Left lung (tissue), 10 donors: Measurements from ENCODE around the gene SUPT4H1. TPM values are rescaled to one million over a fixed set of nuclear protein-coding genes. Genes with fewer than 3 reads are reported as not detected.

Experiments used
- ATAC-seq: fragments of 200-7000 bp; cut with Tn5 transposase; one replicate; pipeline ENCODE4 v1.9.1; 2020; ENCODE audit warnings: moderate library complexity
- DNase-seq, 4 donors: peaks; one replicate each; pipeline ENCODE4 v3.0.0-alpha.2; 2013 to 2020
- H3K27ac ChIP-seq, 2 donors: fragments of 200-600 bp; sonication (generic) in 1 of 2; one replicate each; pipeline versions ENCODE4 v1.5.0 to v1.8.0; 2020 to 2021
- H3K27me3 ChIP-seq, 2 donors: fragments of 200-600 bp; sonication (generic) in 1 of 2; one replicate each; pipeline versions ENCODE4 v1.5.0 to v1.8.0; 2020 to 2021
- H3K36me3 ChIP-seq, 2 donors: fragments of 200-600 bp; sonication (generic) in 1 of 2; one replicate each; pipeline versions ENCODE4 v1.5.0 to v1.8.0; 2020 to 2021
- H3K4me1 ChIP-seq, 2 donors: fragments of 200-600 bp; one replicate each; pipeline ENCODE4 v1.8.0; 2021
- H3K4me3 ChIP-seq, 2 donors: fragments of 200-600 bp; sonication (generic) in 1 of 2; one replicate each; pipeline versions ENCODE4 v1.5.0 to v1.8.0; 2020 to 2021; ENCODE audit warnings: mild to moderate bottlenecking in 1 of 2
- H3K9me3 ChIP-seq, 2 donors: fragments of 200-600 bp; sonication (generic) in 1 of 2; one replicate each; pipeline versions ENCODE4 v1.5.0 to v1.8.0; 2020 to 2021
- intact Hi-C, 2 donors: fragments of 100-400 bp; cut with DNase I; formaldehyde crosslinking; loops; one replicate each; pipeline versions ENCODE4 v1.11.2 to v1.14.2; 2022
- polyA plus RNA-seq, 6 donors: library from polyadenylated mRNA; unstranded; fragments of 120-200 nt; gene quantifications; one replicate each; pipeline ENCODE4 v1.2.1, GENCODE V29; 2013; ENCODE audit not compliant: insufficient read length in 6 of 6
- total RNA-seq, 2 donors: library from RNA; stranded (reverse); fragmentation: NEBNext Ultra II Directional; extraction: Animal tissue kit (Norgen Biotek cat#: 25700); gene quantifications; one replicate each; pipeline ENCODE4 v1.2.1, GENCODE V29; 2021
- TF ChIP-seq, protein P1 (sequence below), 2 donors: fragments of 200-600 bp; sonication (generic) in 1 of 2; IDR thresholded peaks; one replicate each; pipeline versions ENCODE4 v1.5.0 to v1.8.0; 2021; ENCODE audit warnings: antibody characterized with exemption in 2 of 2
- donor health status: DM: no; HTN: yes; CAD: no.
- donor health status: DM: no; HTN: no; CAD: no.

SUPT4H1 gene
- total and polyA plus RNA-seq, 8 donors, result 68.4 to 139 (median 124) TPM

DNA sequence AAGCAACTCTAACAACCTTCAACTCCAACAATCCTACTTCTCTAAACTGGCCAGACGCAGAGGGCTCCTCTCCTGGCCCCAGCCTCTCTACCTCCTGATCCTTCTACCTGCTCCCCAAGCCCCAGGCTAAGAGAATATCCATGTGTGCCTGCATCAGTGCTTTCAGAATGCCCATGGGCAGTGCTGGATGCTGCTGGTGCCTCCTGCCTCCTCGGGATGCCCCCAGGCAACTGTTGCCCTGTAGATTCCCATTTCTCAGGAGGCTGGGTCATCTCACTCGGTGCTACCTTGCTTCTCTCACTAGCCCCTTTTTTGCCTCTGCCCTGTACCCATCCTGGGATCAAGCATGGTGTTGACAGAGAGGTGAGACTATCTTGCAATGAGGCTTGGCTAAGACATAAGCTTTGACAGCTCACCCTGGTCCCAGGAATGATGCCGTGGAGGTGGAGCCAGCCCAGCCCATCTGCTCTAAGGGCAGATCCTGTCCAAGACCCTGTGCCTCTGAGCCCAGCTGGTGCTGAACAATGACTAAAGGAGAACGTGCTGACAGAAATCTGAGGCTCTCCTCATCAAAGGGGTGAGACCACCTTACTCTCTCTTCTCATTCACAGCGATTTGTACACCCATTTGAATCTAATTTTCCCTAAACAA, 19.4 kb upstream of the SUPT4H1 start:
- Histone ChIP-seq H3K27me3 (no peaks in the 10 kb centered on the region), H3K36me3 (no peaks in the 10 kb centered on the region), H3K27ac (no peak overlapping the region), H3K9me3 (no peaks in the 10 kb centered on the region), H3K4me1 (no peaks in the 10 kb centered on the region), H3K4me3 (no peak overlapping the region)
- intact Hi-C loops, result no loop called here
- TF ChIP-seq, protein P1, sequence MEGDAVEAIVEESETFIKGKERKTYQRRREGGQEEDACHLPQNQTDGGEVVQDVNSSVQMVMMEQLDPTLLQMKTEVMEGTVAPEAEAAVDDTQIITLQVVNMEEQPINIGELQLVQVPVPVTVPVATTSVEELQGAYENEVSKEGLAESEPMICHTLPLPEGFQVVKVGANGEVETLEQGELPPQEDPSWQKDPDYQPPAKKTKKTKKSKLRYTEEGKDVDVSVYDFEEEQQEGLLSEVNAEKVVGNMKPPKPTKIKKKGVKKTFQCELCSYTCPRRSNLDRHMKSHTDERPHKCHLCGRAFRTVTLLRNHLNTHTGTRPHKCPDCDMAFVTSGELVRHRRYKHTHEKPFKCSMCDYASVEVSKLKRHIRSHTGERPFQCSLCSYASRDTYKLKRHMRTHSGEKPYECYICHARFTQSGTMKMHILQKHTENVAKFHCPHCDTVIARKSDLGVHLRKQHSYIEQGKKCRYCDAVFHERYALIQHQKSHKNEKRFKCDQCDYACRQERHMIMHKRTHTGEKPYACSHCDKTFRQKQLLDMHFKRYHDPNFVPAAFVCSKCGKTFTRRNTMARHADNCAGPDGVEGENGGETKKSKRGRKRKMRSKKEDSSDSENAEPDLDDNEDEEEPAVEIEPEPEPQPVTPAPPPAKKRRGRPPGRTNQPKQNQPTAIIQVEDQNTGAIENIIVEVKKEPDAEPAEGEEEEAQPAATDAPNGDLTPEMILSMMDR (IDR thresholded peaks at IDR 0.05), result no peak
- DNase-seq (no peak), ATAC-seq (no peak)

DNA sequence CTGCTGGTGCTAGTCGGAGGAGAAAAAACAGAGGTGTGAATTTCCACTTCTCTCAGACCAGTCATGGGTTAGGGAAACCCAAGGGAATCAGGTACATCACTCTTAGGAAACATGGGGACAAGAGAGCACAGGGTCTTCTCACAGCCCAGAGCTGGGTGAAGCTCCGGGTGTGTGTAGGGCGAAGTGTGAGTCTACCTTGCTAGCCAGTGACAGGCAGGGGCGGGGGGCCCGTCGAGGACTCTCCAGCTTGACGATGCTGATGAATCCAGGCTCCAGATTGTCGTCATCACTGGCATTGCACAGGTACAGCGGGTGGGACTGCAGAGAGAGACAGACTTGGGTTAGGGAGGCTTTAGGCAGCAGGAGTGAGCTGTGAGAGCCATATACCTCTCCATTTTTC, 18.7 kb upstream of the SUPT4H1 start:
- Histone ChIP-seq H3K36me3 (no peaks in the 10 kb centered on the region), H3K27me3 (no peaks in the 10 kb centered on the region), H3K27ac (no peak overlapping the region), H3K4me3 (no peak overlapping the region), H3K9me3 (no peaks in the 10 kb centered on the region), H3K4me1 (no peaks in the 10 kb centered on the region)
- ATAC-seq (no peak), DNase-seq (no peak)
- TF ChIP-seq, protein P1 (IDR thresholded peaks at IDR 0.05), result no peak
- intact Hi-C loops, result no loop called here

DNA sequence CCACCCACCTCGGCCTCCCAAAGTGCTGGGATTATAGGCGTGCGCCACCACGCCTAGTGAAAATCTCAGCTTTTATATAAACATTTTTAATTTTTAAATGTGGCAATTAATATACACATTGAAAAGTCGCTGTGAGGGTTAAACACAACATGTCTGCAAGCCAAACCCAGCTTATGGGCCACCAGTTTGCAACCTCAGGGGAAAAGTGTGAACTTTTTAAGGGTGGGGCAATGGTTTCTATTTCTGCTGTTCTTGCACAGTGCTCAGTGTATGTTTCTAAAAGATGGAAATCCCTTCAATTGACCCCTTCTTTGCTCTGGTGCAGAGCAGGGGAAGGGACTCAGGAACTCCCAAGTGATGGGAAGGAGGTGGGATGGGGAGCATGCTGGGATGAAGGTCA, 18.3 kb upstream of the SUPT4H1 start:
- ATAC-seq, result no peak
- Histone ChIP-seq H3K27ac (no peak overlapping the region), H3K27me3 (no peaks in the 10 kb centered on the region), H3K4me1 (no peaks in the 10 kb centered on the region), H3K9me3 (no peaks in the 10 kb centered on the region), H3K4me3 (no peak overlapping the region), H3K36me3 (no peaks in the 10 kb centered on the region)
- DNase-seq, result no peak
- intact Hi-C loops, result no loop called here
- TF ChIP-seq, protein P1 (IDR thresholded peaks at IDR 0.05), result no peak

DNA sequence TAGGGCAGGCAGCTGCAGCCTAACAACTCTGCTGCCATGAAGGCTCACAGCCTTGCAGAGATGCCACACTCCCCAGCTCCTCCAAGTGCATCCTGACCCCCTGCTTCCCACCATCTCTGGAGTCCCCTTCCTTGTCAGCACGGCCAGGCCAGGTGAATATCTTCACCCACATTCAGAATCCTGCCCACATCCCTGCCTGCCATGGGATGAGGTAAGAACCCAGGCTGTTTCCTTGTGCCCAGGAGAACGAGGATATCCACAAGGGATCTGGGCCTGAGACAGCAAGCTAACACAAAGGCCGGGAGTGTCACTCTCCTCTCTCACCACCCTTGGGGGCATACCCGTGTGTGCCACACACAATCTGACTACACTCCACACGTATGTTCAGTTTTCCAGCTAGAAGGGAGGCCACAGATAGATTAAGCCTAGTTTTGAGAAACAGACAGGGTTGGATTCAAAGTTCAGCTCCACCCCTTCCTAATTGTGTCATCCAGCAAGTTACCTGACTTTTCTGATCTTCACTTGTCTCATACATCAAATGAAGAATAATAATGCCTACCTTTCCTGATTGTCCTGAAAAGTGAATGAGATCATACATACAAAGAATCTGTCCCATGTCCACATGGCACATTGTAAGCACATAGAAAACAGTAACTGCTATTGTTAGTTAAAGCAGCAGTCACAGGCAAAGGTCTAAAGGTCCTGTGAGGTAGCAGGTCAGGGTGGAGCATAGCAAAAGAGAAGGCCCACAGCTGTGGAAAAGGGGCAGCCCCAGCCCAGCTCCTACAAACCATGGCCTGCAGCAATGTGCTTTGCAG, 17.4 kb upstream of the SUPT4H1 start:
- H3K36me3 ChIP-seq, result no peaks in the 10 kb centered on the region
- no peaks in the 10 kb centered on the region for H3K4me1 ChIP-seq
- H3K9me3 ChIP-seq, result no peaks in the 10 kb centered on the region
- H3K27me3 ChIP-seq, result no peaks in the 10 kb centered on the region
- no peak for ATAC-seq
- intact Hi-C loops, result no loop called here
- no peak overlapping the region for H3K27ac ChIP-seq
- no peak overlapping the region for H3K4me3 ChIP-seq
- TF ChIP-seq, protein P1 (IDR thresholded peaks at IDR 0.05), result no peak
- no peak for DNase-seq

DNA sequence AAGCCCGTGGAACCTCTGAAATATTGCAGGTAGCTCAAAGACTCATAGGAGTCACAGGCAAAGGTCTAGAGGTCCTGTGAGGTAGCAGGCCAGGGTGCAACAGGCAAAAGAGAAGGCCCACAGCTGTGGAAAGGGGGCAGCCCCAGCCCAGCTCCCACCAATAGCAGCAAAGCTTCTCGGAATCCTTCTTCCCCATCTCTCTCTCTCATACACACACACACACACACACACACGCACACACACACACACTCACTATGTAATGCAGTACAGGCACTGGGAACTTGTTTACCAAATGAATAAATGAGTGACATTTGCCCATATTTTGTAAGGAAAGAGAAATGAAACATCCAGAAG, 16.8 kb upstream of the SUPT4H1 start:
- Histone ChIP-seq H3K27me3 (no peaks in the 10 kb centered on the region), H3K27ac (no peak overlapping the region), H3K4me1 (no peaks in the 10 kb centered on the region), H3K4me3 (no peak overlapping the region), H3K9me3 (no peaks in the 10 kb centered on the region), H3K36me3 (no peaks in the 10 kb centered on the region)
- TF ChIP-seq, protein P1 (IDR thresholded peaks at IDR 0.05), result no peak
- no peak for ATAC-seq
- no peak for DNase-seq
- intact Hi-C loops, result no loop called here
